GM23248 (cell line): ENCODE measurements around the gene COPA. TPM values are rescaled to one million over a fixed set of nuclear protein-coding genes. Genes with fewer than 3 reads are reported as not detected.

Experiments used
- DNase-seq: peaks from one replicate; pipeline ENCODE4 v3.0.0-alpha.2; 2015
- H2AFZ ChIP-seq: fragments of 200-600 bp; sonication (generic); 2 replicates; pipeline ENCODE4 v1.6.1; 2016; ENCODE audit warnings: antibody characterized with exemption
- H3F3A ChIP-seq: fragments of 200-600 bp; sonication (generic); 2 replicates; pipeline ENCODE4 v1.6.1; 2016; ENCODE audit warnings: mild to moderate bottlenecking, antibody characterized with exemption, mixed run types; ENCODE audit not compliant: insufficient read depth
- H3K27ac ChIP-seq: fragments of 200-600 bp; sonication (generic); 2 replicates; pipeline ENCODE4 v1.5.1; 2016; ENCODE audit warnings: mild to moderate bottlenecking
- H3K27me3 ChIP-seq: fragments of 200-600 bp; sonication (generic); replicated peaks from 2 replicates; pipeline ENCODE4 v1.6.1; 2016; ENCODE audit warnings: mild to moderate bottlenecking; ENCODE audit not compliant: insufficient read depth
- H3K36me3 ChIP-seq: fragments of 200-600 bp; sonication (generic); 2 replicates; pipeline ENCODE4 v1.6.1; 2016; ENCODE audit warnings: low read depth, mild to moderate bottlenecking
- H3K4me1 ChIP-seq: fragments of 200-600 bp; sonication (generic); 2 replicates; pipeline ENCODE4 v1.6.1; 2016; ENCODE audit warnings: mild to moderate bottlenecking; ENCODE audit not compliant: insufficient read depth
- H3K4me2 ChIP-seq: fragments of 200-600 bp; sonication (generic); one replicate; pipeline ENCODE4 v1.6.1; 2016; ENCODE audit warnings: mild to moderate bottlenecking; ENCODE audit not compliant: unreplicated experiment
- H3K4me3 ChIP-seq: fragments of 200-600 bp; sonication (generic); 2 replicates; pipeline ENCODE4 v1.5.1; 2016; ENCODE audit warnings: mild to moderate bottlenecking
- H3K79me2 ChIP-seq: fragments of 200-600 bp; sonication (generic); 2 replicates; pipeline ENCODE4 v1.6.1; 2016; ENCODE audit warnings: mild to moderate bottlenecking; ENCODE audit not compliant: insufficient read depth
- H3K9ac ChIP-seq: fragments of 200-600 bp; sonication (generic); 2 replicates; pipeline ENCODE4 v1.6.1; 2016; ENCODE audit warnings: mild to moderate bottlenecking
- H3K9me2 ChIP-seq: fragments of 200-600 bp; sonication (generic); 2 replicates; pipeline ENCODE4 v1.6.1; 2016; ENCODE audit warnings: mixed run types, mild to moderate bottlenecking, moderate library complexity; ENCODE audit not compliant: insufficient read depth
- H3K9me3 ChIP-seq: fragments of 200-600 bp; sonication (generic); one replicate; pipeline ENCODE4 v1.6.1; 2017; ENCODE audit warnings: low read depth
- H4K20me1 ChIP-seq: fragments of 200-600 bp; sonication (generic); 2 replicates; pipeline ENCODE4 v1.6.0; 2016; ENCODE audit not compliant: insufficient read depth
- EZH2 ChIP-seq: fragments of 200-600 bp; sonication (generic); IDR thresholded peaks from 2 replicates; pipeline ENCODE4 v1.6.1; 2018; ENCODE audit warnings: antibody characterized with exemption, mild to moderate bottlenecking; ENCODE audit not compliant: insufficient read depth, poor library complexity, severe bottlenecking
- EZH2phosphoT487 ChIP-seq: fragments of 200-600 bp; sonication (generic); IDR thresholded peaks from 2 replicates; pipeline ENCODE4 v1.6.1; 2018; ENCODE audit warnings: antibody characterized with exemption, moderate library complexity, mild to moderate bottlenecking, low read depth; ENCODE audit not compliant: insufficient read depth
- WGBS, 2 experiments: methylation state at CpG; one replicate each; pipeline ENCODE4 v1.1.6; 2015 to 2017; ENCODE audit warnings: low lambda C conversion rate in 2 of 2, low coverage in 1 of 2; ENCODE audit errors: missing lambda C conversion rate in 2 of 2; 5-methylcytosine and 5-hydroxymethylcytosine counted together
- in situ Hi-C: fragments of 300-500 bp; cut with MboI; formaldehyde crosslinking; loops from 2 replicates; pipeline ENCODE4 v1.15.0; 2020
- polyA plus RNA-seq: library from polyadenylated mRNA; unstranded; fragments of >200 nt; fragmentation: Nextera tagmentation; extraction: Ambion mirVana; gene quantifications from 2 replicates; pipeline ENCODE4 v1.2.1, GENCODE V29; 2016
- total RNA-seq: library from RNA; depleted of rRNA; stranded (reverse); fragments of >200 nt; shearing (Covaris generic); gene quantifications from 2 replicates; pipeline ENCODE4 v1.2.3, GENCODE V29; 2014

COPA gene
- total and polyA plus RNA-seq, 2 experiments from 2014 or later: 194 to 212 TPM

DNA sequence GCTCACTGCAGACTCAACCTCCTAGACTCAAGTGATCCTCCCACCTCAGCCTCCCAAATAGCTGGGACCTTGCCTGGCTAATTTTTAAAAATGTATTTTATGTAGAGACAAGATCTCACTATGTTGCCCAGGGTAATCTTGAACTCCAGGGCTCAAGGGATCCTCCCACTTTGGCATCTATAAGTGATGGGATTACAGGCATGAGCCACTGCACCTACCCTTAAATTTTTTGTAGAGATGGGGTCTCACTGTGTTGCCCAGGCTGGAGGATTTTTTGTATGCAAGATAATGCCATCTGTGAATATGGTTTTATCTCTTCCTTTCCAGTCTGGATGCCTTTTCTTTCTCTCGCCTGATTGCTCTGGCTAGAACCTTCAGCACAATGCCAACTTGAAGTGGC lies 72.0 kb downstream of the COPA start:
- Histone ChIP-seq H3K4me2 (no peak overlapping the region), H2AFZ (no peak overlapping the region), H3K79me2 (no peaks in the 10 kb centered on the region), H3K9ac (no peak overlapping the region), H3K4me3 (no peak overlapping the region), H3K36me3 (no peaks in the 10 kb centered on the region), H4K20me1 (no peaks in the 10 kb centered on the region), H3K4me1 (no peaks in the 10 kb centered on the region), H3K27ac (no peak overlapping the region), H3K9me2 (no peaks in the 10 kb centered on the region), H3K27me3 (no peaks in the 10 kb centered on the region), H3K9me3 (no peaks in the 10 kb centered on the region), H3F3A (no peaks in the 10 kb centered on the region)
- in situ Hi-C loops: no loop called here
- DNase-seq: no peak
- no peak for TF ChIP-seq EZH2
- no peak for TF ChIP-seq EZH2phosphoT487
- WGBS, 2 experiments: 44 to 46% methylated on average over 1 of the region's 1 CpG

DNA sequence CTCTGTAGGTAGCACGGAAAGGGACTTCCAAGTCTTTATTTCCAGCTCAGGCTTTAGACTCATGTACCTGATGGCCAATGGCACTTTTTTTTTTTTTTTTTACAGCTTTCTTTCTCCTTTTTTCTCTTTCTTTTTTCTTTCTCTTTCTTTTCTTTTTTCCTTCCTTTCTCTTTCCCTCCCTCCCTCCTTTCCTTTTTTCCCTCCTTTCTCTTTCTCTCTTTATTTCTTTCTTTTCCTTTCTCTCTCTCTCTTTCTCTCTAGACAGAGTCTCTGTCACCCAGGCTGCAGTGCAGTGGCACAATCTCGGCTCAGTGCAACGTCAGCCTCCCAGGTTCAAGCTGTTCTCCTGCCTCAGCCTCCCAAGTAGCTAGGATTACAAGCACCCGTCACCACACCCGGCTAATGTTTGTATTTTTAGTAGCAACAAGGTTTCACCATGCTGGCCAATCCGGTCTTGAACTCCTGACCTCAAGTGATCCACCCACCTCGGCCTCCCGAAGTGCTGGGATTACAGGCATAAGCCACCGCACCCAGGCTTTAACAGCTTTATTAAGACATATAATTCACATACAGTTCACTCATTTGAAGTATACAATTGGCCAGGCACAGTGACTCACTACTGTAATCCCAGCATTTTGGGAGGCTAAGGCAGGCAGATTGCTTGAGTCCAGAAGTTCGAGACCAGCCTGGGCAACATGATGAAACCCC lies 75.6 kb downstream of the COPA start:
- TF ChIP-seq EZH2 (no peak), EZH2phosphoT487 (no peak)
- Histone ChIP-seq H3K4me2 (no peak overlapping the region), H3K4me3 (no peak overlapping the region), H3F3A (no peaks in the 10 kb centered on the region), H3K9ac (no peak overlapping the region), H3K36me3 (no peaks in the 10 kb centered on the region), H3K27ac (no peak overlapping the region), H3K27me3 (no peaks in the 10 kb centered on the region), H3K9me2 (no peaks in the 10 kb centered on the region), H3K4me1 (peaks cover 6% of the 10 kb centered on the region), H4K20me1 (no peaks in the 10 kb centered on the region), H2AFZ (no peak overlapping the region), H3K9me3 (no peaks in the 10 kb centered on the region), H3K79me2 (peaks cover 4% of the 10 kb centered on the region; the same call in 1 of the 2 replicates)
- in situ Hi-C loops: no loop called here
- WGBS, 2 experiments: 62% methylated on average over 9 to 10 of the region's 10 CpGs
- no peak for DNase-seq

DNA sequence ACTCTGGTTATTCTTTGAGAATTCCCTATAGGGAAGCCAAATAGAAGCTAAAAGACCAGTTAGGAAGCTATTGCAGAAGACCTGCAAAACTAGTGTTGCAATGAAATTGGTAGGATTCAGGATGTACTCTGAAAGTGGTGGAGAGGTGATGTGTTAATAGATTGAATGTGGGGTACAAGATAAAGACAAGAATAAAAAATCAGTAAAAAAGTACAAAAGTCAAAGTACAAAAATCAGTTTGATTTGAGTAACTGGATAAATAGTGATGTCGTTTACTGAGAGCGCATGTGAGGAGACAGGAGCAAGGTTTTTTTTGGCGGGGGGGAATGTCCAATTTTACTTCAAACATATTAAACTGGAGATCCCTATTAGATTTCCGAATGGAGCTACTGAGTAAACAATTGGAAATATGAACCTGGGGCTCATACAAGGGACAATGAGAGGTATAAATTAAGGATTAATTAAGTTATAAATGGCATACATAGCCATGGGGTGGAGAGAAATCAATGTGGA lies 78.2 kb downstream of the COPA start:
- no peak overlapping the region for H3K27ac ChIP-seq
- H3K9me3 ChIP-seq: no peaks in the 10 kb centered on the region
- H3K9me2 ChIP-seq: no peaks in the 10 kb centered on the region
- H4K20me1 ChIP-seq: peaks cover 2% of the 10 kb centered on the region; the same call in 1 of the 2 replicates
- H2AFZ ChIP-seq: no peak overlapping the region
- H3K4me1 ChIP-seq: peaks cover 21% of the 10 kb centered on the region
- no peak for DNase-seq
- H3F3A ChIP-seq: peaks cover 16% of the 10 kb centered on the region
- no peak overlapping the region for H3K4me2 ChIP-seq
- H3K27me3 ChIP-seq: no peaks in the 10 kb centered on the region
- peaks cover 27% of the 10 kb centered on the region for H3K79me2 ChIP-seq
- H3K36me3 ChIP-seq: no peaks in the 10 kb centered on the region
- TF ChIP-seq EZH2 (no peak), EZH2phosphoT487 (no peak)
- no peak overlapping the region for H3K9ac ChIP-seq
- in situ Hi-C loops: no loop called here
- H3K4me3 ChIP-seq: no peak overlapping the region
- 84 to 85% methylated on average over 4 of the region's 4 CpGs for WGBS, 2 experiments

DNA sequence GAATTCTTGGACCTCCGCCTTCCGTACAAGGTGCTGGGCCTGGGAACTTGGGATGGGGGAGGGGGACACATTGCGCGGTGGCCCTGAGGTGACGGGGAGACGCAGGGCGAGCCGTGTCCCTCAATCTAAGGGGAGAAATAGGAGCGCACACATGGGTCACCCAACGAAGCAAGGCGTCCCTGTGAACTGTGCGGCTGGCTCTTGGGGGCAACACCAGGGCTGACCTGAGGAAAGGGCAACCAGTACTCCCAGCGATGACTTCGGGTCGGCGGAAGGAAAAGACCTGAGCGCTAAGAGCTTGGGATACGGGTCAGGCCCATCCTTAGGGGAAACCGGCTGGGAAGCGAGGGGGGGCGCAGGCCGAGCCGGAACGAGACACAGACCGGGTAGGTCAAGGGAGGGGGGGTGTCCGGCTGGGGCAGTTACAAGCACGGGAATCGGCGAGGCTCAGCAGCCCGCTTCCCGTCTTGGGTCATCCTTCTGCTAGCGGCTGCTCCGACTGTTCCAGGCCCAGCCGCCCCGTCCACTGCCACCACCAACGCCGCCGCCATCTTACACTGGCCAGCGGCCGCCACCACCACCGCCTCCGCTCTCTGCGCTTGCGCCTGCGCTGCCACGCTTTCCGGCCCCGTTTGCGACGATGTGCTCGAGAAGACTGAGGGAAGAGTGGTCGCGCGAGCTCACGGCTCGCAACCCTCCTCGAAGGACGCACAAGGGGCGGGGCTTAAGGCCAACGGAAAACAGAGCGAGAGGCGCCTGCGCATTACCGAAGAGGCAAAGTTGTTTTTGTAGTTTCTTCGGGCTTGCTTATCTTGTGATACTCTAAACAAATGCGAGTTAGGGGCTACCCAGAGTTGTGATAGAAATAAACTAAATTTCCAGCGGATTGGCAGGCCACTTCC lies 80.9 kb downstream of the COPA start, which contains the start of gene DCAF8:
TSS of gene DCAF8 (minus strand) at position 657 of the 902 bp plus-strand sequence. CDS start 18,541 bp downstream, outside the sequence.
- Histone ChIP-seq H3K27ac (peak within 1 kb of the TSS; percentile 93), H3K36me3 (no peaks in the 10 kb centered on the region), H4K20me1 (peaks cover 11% of the 10 kb centered on the region; the same call in 1 of the 2 replicates), H3K79me2 (peaks cover 54% of the 10 kb centered on the region), H3K9me3 (no peaks in the 10 kb centered on the region), H3K27me3 (no peaks in the 10 kb centered on the region), H3K4me2 (peak within 1 kb of the TSS; percentile 100), H3K9me2 (no peaks in the 10 kb centered on the region), H3F3A (peaks cover 22% of the 10 kb centered on the region), H3K9ac (peak within 1 kb of the TSS; percentile 98), H3K4me3 (peak within 1 kb of the TSS; percentile 98), H3K4me1 (peaks cover 27% of the 10 kb centered on the region), H2AFZ (peak within 1 kb of the TSS; percentile 99)
- TF ChIP-seq EZH2: no peak
- no peak for TF ChIP-seq EZH2phosphoT487
- 1% methylated on average over 41 to 66 of the region's 67 CpGs for WGBS, 2 experiments
- DNase-seq: peak; percentile 100
- in situ Hi-C loops: no loop called here
